Measurements from ENCODE around the gene IKZF4. TPM values are rescaled to one million over a fixed set of nuclear protein-coding genes. Genes with fewer than 3 reads are reported as not detected.
"Not testable (repeated sequence)": the region's sequence is repeated elsewhere in the genome, so short reads cannot be mapped to it uniquely, and the experiment has no call there.

IKZF4 gene
- total RNA-seq, 1 experiment from 2014 or later, result 2.8 TPM

GRCh38 chr12:55978393-55978792 is 42.5 kb upstream of the IKZF4 start:
- H4K20me1 ChIP-seq (ENCODE audit: low read length), result no peaks in the 10 kb centered on the region
- intact Hi-C loops (cut with micrococcal nuclease), result no loop called here
- no peaks in the 10 kb centered on the region; the same call in 1 of the 2 replicates for H3K36me3 ChIP-seq (ENCODE audit: low read depth, low read length)
- no peaks in the 10 kb centered on the region for H3F3A ChIP-seq (ENCODE audit: low read length, unreplicated experiment)
- no peak overlapping the region for H3K4me2 ChIP-seq (ENCODE audit: low read length)
- no peak overlapping the region for H2AFZ ChIP-seq (ENCODE audit: low read length)
- no TSS peak for BruUV-seq (replicated peaks)
- H3K4me3 ChIP-seq (ENCODE audit: low read length), result no peak overlapping the region
- H3K9me3 ChIP-seq (ENCODE audit: low read length), result no peaks in the 10 kb centered on the region
- ChIA-PET POLR2A (ENCODE audit: unreplicated experiment) (no interaction called here), CTCF (no interaction called here)
- DNase-seq, result no peak
- peaks cover 12% of the 10 kb centered on the region for H3K4me1 ChIP-seq (ENCODE audit: insufficient read depth, low read length)
- H3K79me2 ChIP-seq (ENCODE audit: low read length), result peaks cover 52% of the 10 kb centered on the region
- H3K27ac ChIP-seq (ENCODE audit: low read length), result no peak overlapping the region
- H3K9ac ChIP-seq (ENCODE audit: low read length), result no peak overlapping the region
- TF ChIP-seq EZH2phosphoT487 (IDR thresholded peaks at IDR 0.05; ENCODE audit: borderline replicate concordance, low read length), result no peak
- no peak for TF ChIP-seq EZH2 (IDR thresholded peaks at IDR 0.05; ENCODE audit: low read length, unreplicated experiment)
- no peak for TF ChIP-seq CTCF (conservative IDR thresholded peaks at IDR 0.05; ENCODE audit: low read depth, low read length)
- ATAC-seq, result no peak
- no peaks in the 10 kb centered on the region for H3K9me2 ChIP-seq (replicated peaks; ENCODE audit: low read length)
- H3K27me3 ChIP-seq (ENCODE audit: low read length), result no peaks in the 10 kb centered on the region

- POLR2A ChIA-PET (ENCODE audit: unreplicated experiment), result no interaction called here
These were observed 41.8 kb upstream of the IKZF4 start for GRCh38 chr12:55979069-55979468.

DNA sequence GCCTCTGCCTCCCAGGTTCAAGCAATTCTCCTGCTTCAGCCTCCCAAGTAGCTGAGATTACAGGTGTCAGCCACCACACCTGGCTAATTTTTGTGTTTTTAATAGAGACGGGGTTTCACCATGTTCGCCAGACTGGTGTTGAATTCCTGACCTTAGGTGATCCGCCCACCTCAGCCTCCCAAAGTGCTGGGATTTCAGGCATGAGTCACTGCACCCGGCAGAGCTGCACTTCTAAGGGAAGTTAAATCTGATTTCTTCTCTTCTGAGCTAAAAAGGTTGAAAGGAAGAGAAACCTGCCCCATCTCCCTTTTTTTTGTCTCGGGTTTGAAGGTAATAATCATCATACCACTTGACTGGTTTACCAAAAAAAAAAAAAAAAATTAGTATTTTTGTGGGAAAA is 39.0 kb upstream of the IKZF4 start:
- H3K4me3 ChIP-seq (ENCODE audit: low read length); H3K9me3 ChIP-seq (ENCODE audit: low read length); ATAC-seq; H4K20me1 ChIP-seq (ENCODE audit: low read length); H3K4me1 ChIP-seq (ENCODE audit: insufficient read depth, low read length); H3F3A ChIP-seq (ENCODE audit: low read length, unreplicated experiment); H3K27ac ChIP-seq (ENCODE audit: low read length); H3K36me3 ChIP-seq (ENCODE audit: low read depth, low read length); POLR2A ChIA-PET (ENCODE audit: unreplicated experiment); H3K9ac ChIP-seq (ENCODE audit: low read length); H3K27me3 ChIP-seq (ENCODE audit: low read length); H2AFZ ChIP-seq (ENCODE audit: low read length); H3K4me2 ChIP-seq (ENCODE audit: low read length); BruUV-seq (replicated peaks); H3K9me2 ChIP-seq (replicated peaks; ENCODE audit: low read length); CTCF ChIA-PET: not testable (repeated sequence)
- H3K79me2 ChIP-seq (ENCODE audit: low read length), result peaks cover 23% of the 10 kb centered on the region
- peak; percentile 32 for DNase-seq
- intact Hi-C loops (cut with micrococcal nuclease), result loop anchor here (1.0 kb wide), 1 partner anchor 8 kb away; the partner anchor contains the start of gene RAB5B

More at GRCh38 chr12:55979069-55979468, 41.8 kb upstream of the IKZF4 start:
- Histone ChIP-seq H3K4me3 (ENCODE audit: low read length) (no peak overlapping the region), H3K9me2 (replicated peaks; ENCODE audit: low read length) (no peaks in the 10 kb centered on the region), H3K27me3 (ENCODE audit: low read length) (no peaks in the 10 kb centered on the region), H3K9me3 (ENCODE audit: low read length) (no peaks in the 10 kb centered on the region), H4K20me1 (ENCODE audit: low read length) (no peaks in the 10 kb centered on the region), H2AFZ (ENCODE audit: low read length) (no peak overlapping the region), H3K9ac (ENCODE audit: low read length) (no peak overlapping the region), H3K4me1 (ENCODE audit: insufficient read depth, low read length) (peaks cover 12% of the 10 kb centered on the region), H3K36me3 (ENCODE audit: low read depth, low read length) (no peaks in the 10 kb centered on the region; the same call in 1 of the 2 replicates), H3K27ac (ENCODE audit: low read length) (no peak overlapping the region), H3K4me2 (ENCODE audit: low read length) (no peak overlapping the region), H3K79me2 (ENCODE audit: low read length) (peaks cover 50% of the 10 kb centered on the region), H3F3A (ENCODE audit: low read length, unreplicated experiment) (no peaks in the 10 kb centered on the region)
- TF ChIP-seq EZH2 (IDR thresholded peaks at IDR 0.05; ENCODE audit: low read length, unreplicated experiment), result no peak
- TF ChIP-seq EZH2phosphoT487 (IDR thresholded peaks at IDR 0.05; ENCODE audit: borderline replicate concordance, low read length), result no peak
- no peak for TF ChIP-seq CTCF (conservative IDR thresholded peaks at IDR 0.05; ENCODE audit: low read depth, low read length)
- ATAC-seq, result no peak
- intact Hi-C loops (cut with micrococcal nuclease), result no loop called here
- BruUV-seq (replicated peaks), result no TSS peak
- DNase-seq, result no peak
- CTCF ChIA-PET, result interaction anchor here (0.5 kb wide), 1 partner anchor 19 kb away, joined by 8 read pairs; no protein-coding TSS in a partner anchor

Data from PC-3 (cell line).